HG02870 (cell line): ENCODE data around the gene COMTD1.
A peak's percentile ranks its signal among the peaks of the same experiment; 100 is the strongest.
"Not testable (repeated sequence)": the region's sequence is repeated elsewhere in the genome, so short reads cannot be mapped to it uniquely, and the experiment has no call there.

Experiments used
- ATAC-seq: cut with Tn5 transposase; IDR thresholded peaks from one replicate; pipeline ENCODE4 v1.9.1; 2021; ENCODE audit warnings: mild to moderate bottlenecking, moderate library complexity; ENCODE audit not compliant: unreplicated experiment

COMTD1 gene

GRCh38 chr10:75197066-75197465 is 38.7 kb downstream of the COMTD1 start:
- no peak for ATAC-seq

GRCh38 chr10:75195035-75195763 is 40.6 kb downstream of the COMTD1 start:
- no peak for ATAC-seq

- not testable (repeated sequence) for ATAC-seq
These were observed 41.1 kb downstream of the COMTD1 start for GRCh38 chr10:75194625-75195024.

GRCh38 chr10:75191821-75192568 is 43.8 kb downstream of the COMTD1 start:
- ATAC-seq: no peak

- no peak for ATAC-seq
These were observed 46.3 kb downstream of the COMTD1 start for GRCh38 chr10:75189266-75190096.

- not testable (repeated sequence) for ATAC-seq
These were observed 47.2 kb downstream of the COMTD1 start for GRCh38 chr10:75188522-75188921.

DNA sequence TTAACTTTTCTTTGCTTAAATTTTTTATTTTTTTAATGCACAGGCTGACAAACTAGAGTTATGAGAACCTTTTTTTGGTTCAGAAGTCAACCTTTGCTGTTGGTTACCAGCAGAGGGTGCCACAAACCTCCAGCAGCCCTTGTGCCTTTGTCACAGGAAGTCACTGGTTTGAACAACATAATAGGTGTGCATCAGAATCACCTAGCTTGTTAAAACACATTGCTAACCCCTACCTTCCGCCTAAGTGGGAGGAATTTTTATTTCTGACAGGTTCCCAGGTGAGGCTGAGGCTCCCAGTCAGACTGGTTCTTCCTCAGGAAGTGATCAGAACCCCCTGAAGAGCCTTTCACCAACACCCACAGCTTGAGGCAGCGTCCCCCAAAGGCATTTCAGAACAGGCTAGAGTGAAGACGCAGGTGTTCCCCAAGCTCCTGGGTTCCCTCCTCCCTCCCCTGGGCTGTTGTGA is 47.8 kb downstream of the COMTD1 start:
- peak; percentile 63 for ATAC-seq

GRCh38 chr10:75186310-75186709 is 49.4 kb downstream of the COMTD1 start:
- ATAC-seq: no peak
